Activated CD4-positive, alpha-beta T cell treated with anti-CD3 and anti-CD28 coated beads, Interleukin-2, amount 50 U/mL, for 16 hours (primary cell): ENCODE results near the gene SLC41A2.
A peak's percentile ranks its signal among the peaks of the same experiment; 100 is the strongest.
"Not testable (repeated sequence)": the region's sequence is repeated elsewhere in the genome, so short reads cannot be mapped to it uniquely, and the experiment has no call there.

Experiments
- DNase-seq: peaks from one replicate; pipeline ENCODE4 v3.0.0-alpha.2; 2020

The SLC41A2 gene

GRCh38 chr12:104963757-104964156 is 5.7 kb upstream of the SLC41A2 start:
- no peak for DNase-seq

DNA sequence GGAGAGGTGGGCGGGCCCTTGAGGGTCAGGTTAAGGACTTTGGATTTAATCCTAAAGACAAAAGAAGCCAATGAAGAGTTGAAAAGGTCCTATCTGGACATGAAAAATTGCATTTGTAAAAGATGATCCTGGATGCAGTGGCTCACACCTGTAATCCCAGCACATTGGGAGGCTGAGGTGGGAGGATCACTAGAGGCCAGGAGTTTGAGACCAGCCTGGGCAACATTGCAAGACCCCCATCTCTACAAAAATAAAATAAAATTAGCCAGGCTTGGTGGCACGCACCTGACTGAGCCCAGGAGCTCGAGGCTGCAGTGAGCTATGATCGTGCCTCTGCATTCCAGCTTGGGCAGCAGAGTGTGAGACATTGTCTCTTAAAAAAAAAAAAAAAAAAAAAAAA is 2.4 kb upstream of the SLC41A2 start:
- DNase-seq: no peak

GRCh38 chr12:104959335-104959841 is 1.3 kb upstream of the SLC41A2 start:
- DNase-seq: peak; percentile 52

GRCh38 chr12:104958805-104959334 is 780 bp upstream of the SLC41A2 start:
- DNase-seq: no peak

- peak; percentile 27 for DNase-seq
Observed at GRCh38 chr12:104957719-104958000, 430 bp downstream of the SLC41A2 start.

- peak; percentile 12 for DNase-seq
Observed at GRCh38 chr12:104956870-104957718, 996 bp downstream of the SLC41A2 start.

GRCh38 chr12:104955703-104956102 is 2.4 kb downstream of the SLC41A2 start:
- no peak for DNase-seq

GRCh38 chr12:104953323-104953722 is 4.8 kb downstream of the SLC41A2 start:
- no peak for DNase-seq

DNA sequence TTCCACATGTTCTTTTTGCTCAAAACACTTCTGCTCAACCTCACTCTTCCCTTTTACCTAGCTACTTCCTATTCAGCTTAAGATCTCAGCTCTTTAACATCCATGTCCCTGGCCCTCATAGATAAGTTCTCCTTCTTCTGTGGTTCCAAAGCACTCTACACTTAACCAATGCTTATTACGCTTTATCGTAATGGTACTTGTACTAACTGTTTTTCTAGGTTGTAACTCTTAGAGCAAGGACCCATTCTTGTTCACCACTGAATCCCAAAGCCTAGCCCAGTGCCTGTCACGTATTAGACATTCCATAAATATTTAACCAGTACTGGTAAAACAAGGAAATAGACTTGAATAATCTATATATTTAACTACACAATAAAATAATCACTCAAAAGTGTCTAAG is 5.3 kb downstream of the SLC41A2 start:
- DNase-seq: no peak

DNA sequence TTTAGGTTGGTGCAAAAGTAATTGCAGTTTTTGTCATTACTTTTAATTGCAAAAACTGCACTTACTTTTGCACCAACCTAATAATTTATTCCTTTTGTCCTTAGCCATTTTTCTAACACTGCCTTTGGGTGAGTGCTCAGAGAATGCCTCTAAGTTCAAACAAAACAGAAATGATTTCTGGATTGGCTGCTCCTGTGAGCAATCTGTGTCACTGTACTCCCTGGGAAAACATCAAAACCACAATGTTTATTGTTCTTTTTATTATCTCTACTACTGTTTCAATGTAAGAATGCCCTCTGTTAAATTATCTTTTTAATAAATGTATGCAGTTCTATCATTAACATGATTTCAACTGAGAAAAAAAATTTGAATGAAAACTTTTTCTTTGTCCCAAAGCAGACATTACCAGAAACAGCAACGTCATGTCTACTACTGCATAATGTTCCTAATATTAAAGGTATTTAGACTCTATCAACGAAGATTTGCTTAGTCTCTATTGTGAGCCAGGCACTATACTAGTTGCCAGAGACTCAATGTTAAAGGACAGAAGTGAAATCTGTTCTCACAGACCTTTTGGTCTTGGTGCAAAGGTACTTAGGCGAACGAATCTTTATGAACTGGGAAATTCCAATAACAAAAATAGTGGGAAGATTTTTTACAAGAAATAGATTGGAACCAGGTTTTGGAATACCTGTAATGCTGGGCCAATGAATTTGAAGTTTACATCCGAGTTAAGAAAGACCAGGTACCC is 6.2 kb downstream of the SLC41A2 start:
- DNase-seq: no peak

DNA sequence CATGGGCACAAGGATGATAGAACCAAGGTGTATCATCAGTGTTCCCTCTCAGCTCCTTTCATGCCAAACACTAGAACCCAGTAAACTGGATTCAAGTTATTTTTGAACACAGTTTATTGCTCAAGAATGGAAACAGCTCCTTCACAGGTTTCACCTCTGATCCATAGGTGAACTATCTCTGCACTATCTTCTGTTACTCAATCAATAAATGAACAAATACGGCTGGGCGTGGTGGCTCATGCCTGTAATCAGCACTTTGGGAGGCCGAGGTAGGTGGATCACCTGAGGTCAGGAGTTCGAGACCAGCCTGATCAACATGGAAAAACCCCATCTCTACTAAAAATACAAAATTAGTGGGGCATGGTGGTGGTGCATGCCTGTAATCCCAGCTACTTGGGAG is 9.4 kb downstream of the SLC41A2 start:
- not testable (repeated sequence) for DNase-seq

- DNase-seq: no peak
Observed at GRCh38 chr12:104944252-104944651, 13.8 kb downstream of the SLC41A2 start.

GRCh38 chr12:104943401-104943800 is 14.7 kb downstream of the SLC41A2 start:
- DNase-seq: not testable (repeated sequence)

- DNase-seq: no peak
Observed at GRCh38 chr12:104942075-104942474, 16.0 kb downstream of the SLC41A2 start.

- DNase-seq: no peak
Observed at GRCh38 chr12:104941454-104941853, 16.6 kb downstream of the SLC41A2 start.

DNA sequence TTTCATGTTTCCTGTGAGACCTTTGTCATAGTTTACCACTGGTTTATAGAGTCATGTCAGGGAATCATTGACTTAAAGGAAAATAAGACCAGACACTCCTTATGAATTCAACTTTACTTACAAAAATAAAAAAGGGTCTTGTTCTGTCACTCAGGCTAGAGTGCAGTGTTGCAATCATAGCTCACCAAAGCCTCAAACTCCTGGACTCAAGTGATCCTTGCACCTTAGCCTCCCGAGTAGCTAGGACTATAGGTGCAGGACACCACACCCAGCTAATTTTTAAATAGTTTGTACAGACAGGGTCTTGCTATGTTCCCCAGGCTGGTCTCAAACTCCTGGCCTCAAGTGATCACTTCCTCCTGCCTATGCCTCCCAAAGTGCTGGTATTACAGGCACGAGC is 19.0 kb downstream of the SLC41A2 start:
- DNase-seq: no peak

- no peak for DNase-seq
Observed at GRCh38 chr12:104938371-104938770, 19.7 kb downstream of the SLC41A2 start.

- DNase-seq: no peak
Observed at GRCh38 chr12:104935886-104936285, 22.2 kb downstream of the SLC41A2 start.

DNA sequence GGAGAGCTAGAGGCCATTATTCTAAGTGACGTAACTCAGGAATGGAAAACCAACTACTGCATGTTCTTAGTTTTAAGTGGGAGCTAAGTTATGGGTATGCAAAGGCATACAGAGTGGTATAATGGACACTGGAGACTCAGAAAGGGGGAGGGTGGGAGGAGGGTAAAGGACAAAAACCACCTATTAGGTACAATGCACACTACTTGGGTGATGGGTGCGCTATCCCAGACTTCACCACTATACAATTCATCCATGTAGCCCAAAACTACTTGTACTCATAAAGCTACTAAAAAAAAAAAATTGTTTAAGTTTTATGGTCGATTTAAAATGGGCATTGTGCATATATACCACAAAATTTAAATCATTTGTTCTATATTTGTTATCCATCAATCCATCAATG is 24.3 kb downstream of the SLC41A2 start:
- DNase-seq: no peak

DNA sequence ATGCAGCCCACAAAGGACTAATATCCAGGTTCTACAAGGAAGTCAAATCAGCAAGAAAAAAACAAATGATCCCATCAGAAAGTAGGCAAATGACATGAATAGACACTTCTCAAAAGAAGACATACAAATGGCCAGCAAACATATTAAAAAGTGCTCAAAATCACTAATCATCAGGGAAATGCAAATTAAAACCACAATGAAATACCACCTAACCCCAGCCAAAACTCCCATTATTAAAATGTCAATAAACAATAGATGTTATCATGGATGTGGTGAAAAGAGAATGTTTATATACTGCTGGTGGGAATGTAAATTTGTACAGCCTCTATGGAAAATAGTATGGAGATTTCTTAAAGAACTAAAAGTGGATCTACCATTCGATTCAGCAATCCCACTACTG is 25.0 kb downstream of the SLC41A2 start:
- no peak for DNase-seq

- peak; percentile 90 for DNase-seq
Observed at GRCh38 chr12:104930388-104931326, 27.4 kb downstream of the SLC41A2 start.

- DNase-seq: no peak
Observed at GRCh38 chr12:104929977-104930376, 28.1 kb downstream of the SLC41A2 start.

DNA sequence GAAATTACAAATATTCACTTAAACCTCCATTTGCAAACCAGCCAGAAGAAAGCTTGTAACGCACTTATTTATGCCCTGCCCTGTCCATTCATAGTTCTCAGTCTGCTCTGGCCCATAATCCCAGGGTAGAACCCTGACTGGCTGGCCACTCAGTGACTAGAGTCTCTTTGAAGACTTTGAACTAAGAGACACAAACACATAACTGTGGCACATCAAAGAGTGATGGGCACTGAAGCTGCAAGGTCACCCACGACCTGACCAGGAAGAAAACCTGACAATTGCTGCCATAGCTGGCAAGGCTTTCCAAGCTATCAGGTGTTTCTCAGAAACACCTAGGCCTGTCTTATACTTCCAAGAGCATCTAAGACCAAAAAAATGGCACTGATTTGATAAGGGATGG is 28.7 kb downstream of the SLC41A2 start:
- DNase-seq: no peak
